NCI-H128 (cell line): Measurements from ENCODE around the gene CDH4.

Source experiments
- DNase-seq: peaks from one replicate; lab custom pipeline; 2025; ENCODE audit not compliant: unreplicated experiment; lab: John Stamatoyannopoulos, UW

Gene CDH4

GRCh38 chr20:61757678-61758563, 505.9 kb downstream of the CDH4 start:
- DNase-seq = no peak

- no peak for DNase-seq
Measured at GRCh38 chr20:61758564-61759200, 506.6 kb downstream of the CDH4 start.

GRCh38 chr20:61759286-61760065, 507.4 kb downstream of the CDH4 start:
- DNase-seq = no peak

- DNase-seq = no peak
Measured at GRCh38 chr20:61760321-61760720, 508.3 kb downstream of the CDH4 start.

GRCh38 chr20:61760731-61761130, 508.7 kb downstream of the CDH4 start:
- no peak for DNase-seq

- DNase-seq = no peak
Measured at GRCh38 chr20:61761453-61762166, 509.5 kb downstream of the CDH4 start.

- DNase-seq = no peak
Measured at GRCh38 chr20:61762167-61762710, 510.2 kb downstream of the CDH4 start.

GRCh38 chr20:61762886-61763739, 511.1 kb downstream of the CDH4 start:
- no peak for DNase-seq

GRCh38 chr20:61763740-61764400, 511.8 kb downstream of the CDH4 start:
- no peak for DNase-seq

- no peak for DNase-seq
Measured at GRCh38 chr20:61764471-61765025, 512.5 kb downstream of the CDH4 start.

GRCh38 chr20:61765081-61765870, 513.2 kb downstream of the CDH4 start:
- no peak for DNase-seq

GRCh38 chr20:61765871-61766654, 514.0 kb downstream of the CDH4 start:
- DNase-seq = no peak

GRCh38 chr20:61766921-61767610, 515.0 kb downstream of the CDH4 start:
- DNase-seq = no peak

- no peak for DNase-seq
Measured at GRCh38 chr20:61767761-61768494, 515.9 kb downstream of the CDH4 start.

- DNase-seq = no peak
Measured at GRCh38 chr20:61768571-61769285, 516.7 kb downstream of the CDH4 start.
